Mammary epithelial cell (primary cell): ENCODE results near the gene KCNA10.

Experiments
- CTCF ChIP-seq, 2 donors: IDR thresholded peaks in 1 of 2; conservative IDR thresholded peaks in 1 of 2; 2 replicates each; pipeline ENCODE4 v1.5.1; 2011 to 2012; ENCODE audit warnings: inconsistent platforms in 2 of 2, low read length in 2 of 2, mild to moderate bottlenecking in 2 of 2, control low read depth in 1 of 2, low read depth in 1 of 2; ENCODE audit not compliant: insufficient read depth in 1 of 2; ENCODE audit errors: extremely low read depth in 1 of 2
- EZH2 ChIP-seq: IDR thresholded peaks from 2 replicates; pipeline ENCODE4 v1.6.1; 2012; ENCODE audit warnings: low read length, inconsistent platforms, borderline replicate concordance

DNA sequence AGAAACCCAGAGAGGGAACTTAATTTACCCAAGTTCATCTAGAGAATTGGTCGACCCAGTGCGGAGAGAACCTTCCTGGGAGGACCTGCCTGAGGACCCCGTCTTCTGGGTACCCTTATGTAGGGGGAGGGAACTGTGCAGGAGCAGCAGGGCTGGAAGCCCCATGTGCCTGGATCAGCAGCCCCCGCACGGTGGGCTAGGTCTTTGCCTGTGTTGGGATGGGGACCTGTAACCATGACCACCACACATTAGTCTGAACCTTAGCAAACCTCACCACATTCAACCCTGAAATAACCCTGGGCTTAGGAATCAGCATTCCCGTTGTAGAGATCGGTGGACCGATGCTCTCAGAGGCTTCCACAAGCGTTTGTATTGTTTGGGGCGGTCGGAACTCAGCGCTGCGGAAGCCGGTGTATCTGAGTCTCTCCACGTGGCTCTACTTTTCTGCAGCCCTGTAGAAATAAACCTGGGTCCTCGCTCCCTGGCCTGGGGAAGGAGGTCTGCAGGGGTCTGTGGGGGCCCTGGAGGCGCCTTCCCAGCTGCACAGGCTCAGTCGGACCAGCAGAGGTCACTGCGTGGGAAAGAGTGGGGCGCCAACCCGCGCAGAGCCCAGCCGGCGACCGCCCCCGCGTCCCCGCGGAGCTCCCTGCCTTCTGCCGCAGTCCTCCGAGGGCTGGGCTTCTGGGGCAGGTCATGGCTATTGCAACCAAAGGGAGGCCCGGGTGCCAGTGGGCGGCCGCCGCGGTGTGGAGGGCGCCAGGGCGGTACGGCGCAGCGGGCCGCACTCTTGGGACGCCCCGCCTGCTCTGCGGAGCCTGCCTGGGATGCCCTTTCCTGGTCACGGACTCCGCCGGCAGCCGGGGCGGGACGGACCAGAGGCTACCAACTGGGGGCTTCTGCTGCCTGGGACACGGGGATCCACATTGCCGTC is 36.2 kb upstream of the KCNA10 start:
- TF ChIP-seq CTCF (conservative IDR thresholded peaks at IDR 0.05 in 1 of 2, IDR thresholded peaks at IDR 0.05 in 1 of 2; ENCODE audit: extremely low read depth in 1 of 2, insufficient read depth in 1 of 2, low read depth in 1 of 2, low read length in 2 of 2), result peak; percentile 27 to 63
- no peak for TF ChIP-seq EZH2
